Measurements from ENCODE around the gene PRR5. TPM values are rescaled to one million over a fixed set of nuclear protein-coding genes. Genes with fewer than 3 reads are reported as not detected.

The PRR5 gene
- polyA plus RNA-seq, 1 experiment = 12.9 TPM

- CTCF ChIA-PET = interaction anchor here (0.9 to 3.2 kb wide), 2 partner anchors 11 to 49 kb away, joined by 4 to 13 read pairs; no protein-coding TSS in a partner anchor
- DNase-seq (ENCODE audit: low read depth, low spot score) = no peak
- Histone ChIP-seq H3K9me3 (ENCODE audit: control insufficient read depth, insufficient read depth, low read length) (no peaks in the 10 kb centered on the region; the same call in 1 of the 2 replicates), H3K27ac (ENCODE audit: low read depth, low read length) (no peak overlapping the region), H3K27me3 (ENCODE audit: control insufficient read depth, insufficient read depth, low read length) (no peaks in the 10 kb centered on the region), H3K4me3 (ENCODE audit: low read depth, low read length) (no peak overlapping the region)
- POLR2A ChIA-PET = interaction anchor here (0.8 kb wide), 1 partner anchor 12 kb away, joined by 4 read pairs; no protein-coding TSS in a partner anchor
- TF ChIP-seq CTCF (IDR thresholded peaks at IDR 0.05; ENCODE audit: low read depth, low read length) = no peak
Measured at GRCh38 chr22:44686873-44687600, 15.0 kb upstream of the PRR5 start.

DNA sequence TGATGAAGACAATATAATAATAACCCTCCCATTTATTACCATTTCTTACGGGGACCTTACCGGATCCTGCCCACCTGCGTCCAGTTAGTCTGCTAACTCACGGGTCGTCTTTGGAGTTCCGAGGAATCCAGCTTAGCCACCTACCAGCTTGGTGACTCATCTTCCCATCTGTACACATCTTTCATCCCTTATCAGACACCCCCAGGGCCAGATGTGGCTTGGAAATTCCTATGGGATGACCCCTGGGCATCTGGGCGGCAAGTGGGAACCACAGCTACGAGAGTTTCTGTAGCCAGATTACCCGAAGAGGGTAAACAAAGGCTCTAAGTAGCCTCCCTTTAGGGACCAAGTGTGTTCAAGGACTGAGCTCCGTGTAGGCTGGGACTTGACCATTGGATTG, 12.8 kb upstream of the PRR5 start:
- DNase-seq (ENCODE audit: low read depth, low spot score) = no peak
- H3K27me3 ChIP-seq (ENCODE audit: control insufficient read depth, insufficient read depth, low read length) = no peaks in the 10 kb centered on the region
- TF ChIP-seq CTCF (IDR thresholded peaks at IDR 0.05; ENCODE audit: low read depth, low read length) = no peak
- CTCF ChIA-PET = interaction anchor here (1.3 to 2.1 kb wide), 2 partner anchors 9 to 46 kb away, joined by 4 to 12 read pairs; no protein-coding TSS in a partner anchor
- POLR2A ChIA-PET = interaction anchor here (0.9 kb wide), 1 partner anchor 14 kb away, joined by 4 read pairs; no protein-coding TSS in a partner anchor
- H3K9me3 ChIP-seq (ENCODE audit: control insufficient read depth, insufficient read depth, low read length) = peaks cover 5% of the 10 kb centered on the region; the same call in 1 of the 2 replicates
- no peak overlapping the region for H3K4me3 ChIP-seq (ENCODE audit: low read depth, low read length)
- H3K27ac ChIP-seq (ENCODE audit: low read depth, low read length) = no peak overlapping the region

- TF ChIP-seq CTCF (IDR thresholded peaks at IDR 0.05; ENCODE audit: low read depth, low read length) = no peak
- Histone ChIP-seq H3K27ac (ENCODE audit: low read depth, low read length) (no peak overlapping the region), H3K4me3 (ENCODE audit: low read depth, low read length) (no peak overlapping the region), H3K9me3 (ENCODE audit: control insufficient read depth, insufficient read depth, low read length) (peaks cover 5% of the 10 kb centered on the region; the same call in 1 of the 2 replicates), H3K27me3 (ENCODE audit: control insufficient read depth, insufficient read depth, low read length) (no peaks in the 10 kb centered on the region)
- POLR2A ChIA-PET = interaction anchor here (0.9 kb wide), 1 partner anchor 13 kb away, joined by 4 read pairs; no protein-coding TSS in a partner anchor
- CTCF ChIA-PET = interaction anchor here (2.1 kb wide), 1 partner anchor 8 kb away, joined by 12 read pairs; no protein-coding TSS in a partner anchor
- DNase-seq (ENCODE audit: low read depth, low spot score) = no peak
Measured at GRCh38 chr22:44689915-44690524, 12.0 kb upstream of the PRR5 start.

DNA sequence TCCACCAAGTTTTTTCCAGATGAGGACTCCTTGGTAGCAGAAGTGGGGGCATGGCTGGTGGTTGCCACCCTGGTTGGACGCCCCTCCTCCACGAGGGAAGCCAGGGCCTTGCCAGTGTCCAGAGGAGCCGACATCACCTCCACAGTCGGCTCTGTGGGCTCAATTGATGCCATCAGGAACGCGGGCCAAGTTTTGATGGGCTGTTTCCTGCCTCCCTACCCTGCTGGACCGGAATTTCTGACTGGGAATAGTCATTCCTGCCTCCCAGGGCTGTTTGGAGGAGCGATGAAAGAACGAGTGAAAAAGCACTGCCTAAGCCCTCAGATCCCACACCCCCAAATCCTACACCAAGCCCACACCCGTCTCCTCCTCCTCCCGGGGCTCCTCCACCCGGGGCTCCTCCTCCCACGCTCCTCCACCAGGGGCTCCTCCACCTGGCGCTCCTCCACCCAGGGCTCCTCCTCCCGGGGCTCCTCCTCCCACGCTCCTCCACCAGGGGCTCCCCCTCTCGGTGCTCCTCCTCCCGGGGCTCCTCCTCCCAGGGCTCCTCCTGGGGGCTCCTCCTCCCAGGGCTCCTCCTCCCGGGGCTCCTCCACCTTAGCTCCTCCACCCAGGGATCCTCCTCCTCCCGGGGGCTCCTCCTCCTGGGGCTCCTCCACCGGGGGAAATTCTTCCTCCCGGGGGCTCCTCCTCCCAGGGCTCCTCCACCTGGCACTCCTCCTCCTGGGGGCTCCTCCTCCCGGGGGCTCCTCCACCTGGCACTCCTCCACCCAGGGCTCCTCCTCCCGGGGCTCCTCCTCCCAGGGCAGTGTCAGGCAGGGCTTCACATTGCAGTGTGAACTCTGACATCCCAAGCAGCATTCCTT, 10.0 kb upstream of the PRR5 start:
- DNase-seq (ENCODE audit: low read depth, low spot score) = no peak

More for the DNA sequence above, 10.0 kb upstream of the PRR5 start:
- Histone ChIP-seq H3K9me3 (ENCODE audit: control insufficient read depth, insufficient read depth, low read length) (peaks cover 5% of the 10 kb centered on the region; the same call in 1 of the 2 replicates), H3K4me3 (ENCODE audit: low read depth, low read length) (no peak overlapping the region), H3K27ac (ENCODE audit: low read depth, low read length) (no peak overlapping the region), H3K27me3 (ENCODE audit: control insufficient read depth, insufficient read depth, low read length) (no peaks in the 10 kb centered on the region)
- TF ChIP-seq CTCF (IDR thresholded peaks at IDR 0.05; ENCODE audit: low read depth, low read length) = no peak
- ChIA-PET CTCF (interaction anchor here (1.2 kb wide), 1 partner anchor 7 kb away, joined by 6 read pairs; no protein-coding TSS in a partner anchor), POLR2A (no interaction called here)

Data from AG04450 (cell line).